ENCODE results near the gene PAK4.
"Not testable (repeated sequence)": the region's sequence is repeated elsewhere in the genome, so short reads cannot be mapped to it uniquely, and the experiment has no call there.

Gene PAK4

GRCh38 chr19:39130337-39131254 lies 5.0 kb downstream of the PAK4 start:
- DNase-seq (ENCODE audit: low spot score), result no peak

- DNase-seq (ENCODE audit: low spot score), result no peak
These were observed 5.7 kb downstream of the PAK4 start for GRCh38 chr19:39131255-39131755.

GRCh38 chr19:39132344-39132969 lies 6.9 kb downstream of the PAK4 start:
- no peak for DNase-seq (ENCODE audit: low spot score)

GRCh38 chr19:39133431-39134270 lies 8.1 kb downstream of the PAK4 start:
- peak; percentile 68 for DNase-seq (ENCODE audit: low spot score)

- no peak for DNase-seq (ENCODE audit: low spot score)
These were observed 10.1 kb downstream of the PAK4 start for GRCh38 chr19:39135701-39136100.

GRCh38 chr19:39136225-39136940 lies 10.8 kb downstream of the PAK4 start:
- no peak for DNase-seq (ENCODE audit: low spot score)

GRCh38 chr19:39137131-39137530 lies 11.5 kb downstream of the PAK4 start:
- DNase-seq (ENCODE audit: low spot score), result no peak

GRCh38 chr19:39138221-39139211 lies 12.9 kb downstream of the PAK4 start:
- no peak for DNase-seq (ENCODE audit: low spot score)

GRCh38 chr19:39139305-39139874 lies 13.8 kb downstream of the PAK4 start:
- no peak for DNase-seq (ENCODE audit: low spot score)

- no peak for DNase-seq (ENCODE audit: low spot score)
These were observed 14.4 kb downstream of the PAK4 start for GRCh38 chr19:39139971-39140453.

GRCh38 chr19:39140594-39140993 lies 15.0 kb downstream of the PAK4 start:
- no peak for DNase-seq (ENCODE audit: low spot score)

GRCh38 chr19:39141929-39142328 lies 16.3 kb downstream of the PAK4 start:
- no peak for DNase-seq (ENCODE audit: low spot score)

GRCh38 chr19:39142630-39143029 lies 17.0 kb downstream of the PAK4 start:
- no peak for DNase-seq (ENCODE audit: low spot score)

GRCh38 chr19:39143757-39144289 lies 18.2 kb downstream of the PAK4 start:
- not testable (repeated sequence) for DNase-seq (ENCODE audit: low spot score)

GRCh38 chr19:39144290-39145071 lies 18.9 kb downstream of the PAK4 start:
- peak; percentile 63 for DNase-seq (ENCODE audit: low spot score)

- DNase-seq (ENCODE audit: low spot score), result no peak
These were observed 19.8 kb downstream of the PAK4 start for GRCh38 chr19:39145180-39145953.

GRCh38 chr19:39146091-39146490 lies 20.5 kb downstream of the PAK4 start:
- DNase-seq (ENCODE audit: low spot score), result no peak
